Motor neuron (in vitro differentiated cells): Measurements from ENCODE around the gene CCDC28A. TPM values are rescaled to one million over a fixed set of nuclear protein-coding genes. Genes with fewer than 3 reads are reported as not detected.

ENCODE experiments used
- ATAC-seq, 8 experiments: fragments of 200-7000 bp; cut with Tn5 transposase; replicated peaks in 6 of 8; 2 replicates each; pipeline ENCODE4 v1.8.0; 2021; ENCODE audit warnings: mild to moderate bottlenecking in 8 of 8, moderate library complexity in 8 of 8
- H3K27ac ChIP-seq, 2 donors: fragments of 250-450 bp; sonication (Bioruptor Pico); 2 replicates each; pipeline ENCODE4 v1.9.0; 2021; ENCODE audit warnings: antibody characterized with exemption in 2 of 2, mild to moderate bottlenecking in 2 of 2, moderate library complexity in 1 of 2
- H3K4me1 ChIP-seq, 2 donors: fragments of 250-450 bp; sonication (Bioruptor Pico); replicated peaks in 1 of 2; 2 replicates each; pipeline ENCODE4 v1.6.1; 2021; ENCODE audit warnings: antibody characterized with exemption in 2 of 2, mild to moderate bottlenecking in 2 of 2, moderate library complexity in 1 of 2
- H3K4me3 ChIP-seq, 5 donors: fragments of 250-450 bp; sonication (Bioruptor Pico); 2 replicates each; pipeline ENCODE4 v1.9.0; 2021; ENCODE audit warnings: antibody characterized with exemption in 5 of 5, mild to moderate bottlenecking in 5 of 5, moderate library complexity in 4 of 5
- WGBS, 10 experiments: fragments of 450-650 bp; shearing (Covaris generic); methylation state at CpG; one replicate each; pipeline ENCODE4 v1.0.0; 2022; 5-methylcytosine and 5-hydroxymethylcytosine counted together
- in situ Hi-C, 9 experiments: fragments of 400-800 bp; cut with MboI; loops; one replicate each; pipeline ENCODE4 v1.15.0; 2021; ENCODE audit warnings: low sequenced_read_pairs in 9 of 9, low pct_unique_long_range_greater_than_20kb in 2 of 9; ENCODE audit not compliant: unreplicated experiment in 9 of 9
- total RNA-seq, 8 experiments: library from RNA; unstranded; fragments of 300-600 nt; gene quantifications; 2 replicates each; pipeline versions ENCODE4 v1.2.3 to v1.2.4, GENCODE V29; 2022

The CCDC28A gene
- total RNA-seq, 8 experiments from 2014 or later = 5.0 to 18.3 (median 9.6) TPM

DNA sequence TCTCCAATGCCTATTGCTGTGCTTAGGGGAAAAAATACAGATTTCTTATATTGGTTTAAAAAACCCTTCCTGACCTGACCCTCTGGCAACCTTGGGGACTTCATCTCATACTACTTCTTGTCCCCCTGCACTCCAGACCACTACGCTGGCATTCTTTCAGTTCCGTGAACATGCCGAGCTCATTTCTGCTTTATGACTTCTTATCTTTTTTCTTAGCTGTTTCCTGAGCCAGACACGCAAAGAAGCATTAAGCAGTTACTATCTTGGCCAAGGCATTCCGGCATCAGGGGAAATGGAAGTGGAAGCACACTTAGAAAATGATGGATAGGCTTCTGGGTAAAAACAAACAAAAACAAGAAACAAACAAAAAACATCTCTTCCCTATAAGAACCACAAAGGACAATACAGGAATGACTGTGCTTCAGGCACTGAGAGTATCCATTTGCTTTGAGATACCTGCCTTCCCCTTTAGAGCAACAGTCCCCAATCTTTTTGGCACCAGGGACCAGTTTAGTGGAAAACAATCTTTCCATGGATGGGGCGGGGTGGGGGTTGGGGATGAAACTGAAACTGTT, 4.4 kb upstream of the CCDC28A start:
- no peak overlapping the region for H3K27ac ChIP-seq
- H3K4me3 ChIP-seq = no peak overlapping the region
- ATAC-seq = no peak
- peaks cover 0 to 1% of the 10 kb centered on the region in 2 donors for H3K4me1 ChIP-seq
- in situ Hi-C loops = loop anchor here (10.0 to 25.0 kb wide), 5 partner anchors 174 to 657 kb away; partner anchors contain the start of genes PERP (in 7 of the 9) and HEBP2 (in 2 of the 9)
- 62 to 100% (median 79%) methylated on average over 1 to 6 of the region's 6 CpGs; no CpG with 5 or more reads in 1 of the 10 experiments for WGBS, 10 experiments

DNA sequence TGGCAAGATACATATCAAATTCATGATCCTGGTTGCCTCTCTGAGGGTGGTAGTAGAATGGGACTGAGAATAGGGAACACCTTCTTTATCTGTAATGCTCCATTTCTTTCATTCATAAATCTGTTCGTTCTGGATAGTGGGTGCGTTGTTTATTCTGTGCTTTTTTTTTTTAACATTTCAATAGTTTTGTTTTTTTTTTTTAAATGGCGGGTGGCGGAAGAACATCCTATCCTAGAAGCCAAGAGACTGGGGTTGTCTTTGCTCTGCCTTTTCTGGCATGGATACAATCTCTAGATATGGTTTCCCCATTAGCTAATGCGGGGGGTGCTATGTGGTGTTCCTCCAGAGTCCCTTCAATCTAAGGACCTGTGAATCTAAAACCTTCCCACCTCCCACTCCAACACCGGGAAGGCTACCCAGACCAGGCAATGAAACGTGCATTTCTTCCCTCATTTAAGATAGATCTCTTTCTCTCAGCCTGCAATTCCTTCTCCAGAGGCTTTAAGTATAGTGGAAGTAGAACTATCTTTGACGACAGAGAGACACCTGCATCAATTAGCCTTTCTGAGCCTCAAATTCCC, 883 bp upstream of the CCDC28A start:
- in situ Hi-C loops = loop anchor here (25.0 kb wide), 4 partner anchors 185 to 660 kb away; partner anchors contain the start of genes PERP (in 7 of the 9) and HEBP2 (in 2 of the 9)
- ATAC-seq = no peak
- WGBS, 10 experiments = 0 to 55% (median 20%) methylated on average over 3 to 8 of the region's 8 CpGs

DNA sequence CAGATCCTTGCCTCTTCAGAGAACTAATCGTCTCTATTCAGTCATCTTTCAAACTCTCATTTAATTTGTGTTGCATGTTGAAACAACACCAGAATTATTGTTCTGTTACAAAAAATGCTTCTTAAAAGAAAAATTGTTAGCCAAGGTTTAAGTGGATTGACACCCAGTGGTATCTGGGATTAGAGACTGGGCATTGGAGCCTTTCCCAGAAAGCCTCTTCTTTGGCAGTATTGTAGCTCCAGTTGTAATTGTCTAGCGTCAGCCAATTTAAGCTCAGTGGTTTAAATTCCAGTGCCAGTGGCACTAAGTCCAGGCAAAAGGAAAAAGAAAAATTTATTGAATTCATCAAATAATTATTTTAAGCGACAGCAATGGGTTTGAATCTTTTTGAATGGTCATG, 801 bp downstream of the CCDC28A start:
- Histone ChIP-seq H3K4me1 (peaks cover 3 to 6% of the 10 kb centered on the region in 2 donors), H3K27ac (no peak overlapping the region), H3K4me3 (peak overlapping the region; percentile 54 to 99 (median 85))
- in situ Hi-C loops = loop anchor here (25.0 kb wide), 4 partner anchors 187 to 662 kb away; partner anchors contain the start of genes PERP (in 7 of the 9) and HEBP2 (in 2 of the 9)
- 0 to 83% (median 35%) methylated on average over 1 to 3 of the region's 3 CpGs for WGBS, 10 experiments
- ATAC-seq = no peak

More for the DNA sequence above, 883 bp upstream of the CCDC28A start:
- Histone ChIP-seq H3K27ac (no peak overlapping the region), H3K4me3 (peak overlapping the region; percentile 54 to 99 (median 85)), H3K4me1 (peaks cover 3 to 6% of the 10 kb centered on the region in 2 donors)

DNA sequence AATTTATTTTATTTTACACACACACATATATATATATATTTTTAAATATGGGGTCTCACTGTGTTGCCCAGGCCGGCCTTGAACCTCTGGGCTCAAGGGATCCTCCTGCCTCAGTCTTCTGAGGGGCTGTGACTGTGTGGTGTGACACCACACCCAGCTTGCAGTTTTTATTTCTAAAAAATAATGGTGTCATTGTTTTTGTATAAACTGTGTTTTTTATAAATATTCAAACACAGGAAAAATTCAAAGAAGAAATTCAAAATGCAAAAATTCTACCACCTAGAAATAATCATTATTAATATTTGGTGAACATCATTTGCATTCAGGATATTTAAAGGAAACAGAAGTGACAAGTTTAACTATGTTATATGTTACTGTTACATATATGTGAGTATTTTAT, 3.1 kb downstream of the CCDC28A start:
- Histone ChIP-seq H3K4me1 (peaks cover 3 to 6% of the 10 kb centered on the region in 2 donors), H3K4me3 (no peak overlapping the region), H3K27ac (no peak overlapping the region)
- WGBS, 10 experiments = 56 to 100% (median 90%) methylated on average over 1 of the region's 1 CpG; no CpG with 5 or more reads in 3 of the 10 experiments
- in situ Hi-C loops = no loop called here
- ATAC-seq = no peak

DNA sequence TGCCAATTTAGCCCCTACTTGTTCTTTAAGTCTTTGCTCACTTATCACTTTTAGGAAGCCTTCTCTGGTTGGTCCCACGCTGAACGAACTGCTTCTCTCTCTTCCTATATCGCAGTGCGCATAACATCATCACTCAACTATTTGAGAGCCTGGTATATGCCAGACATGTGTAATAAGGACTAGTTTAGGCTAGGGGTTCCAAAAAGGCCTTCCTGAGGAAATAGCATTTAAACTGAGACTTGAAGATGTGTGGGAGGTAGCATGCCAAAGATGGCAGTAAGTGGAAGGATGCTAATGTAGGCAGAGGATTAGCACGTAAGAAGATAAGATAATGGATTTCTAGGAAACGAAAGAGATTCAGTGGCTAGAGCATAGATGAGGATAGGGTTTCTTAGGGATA, 4.8 kb downstream of the CCDC28A start:
- no peak overlapping the region for H3K4me3 ChIP-seq
- H3K27ac ChIP-seq = no peak overlapping the region
- ATAC-seq = no peak
- H3K4me1 ChIP-seq = peaks cover 3 to 6% of the 10 kb centered on the region in 2 donors
- 91 to 100% (median 96%) methylated on average over 1 to 6 of the region's 6 CpGs; no CpG with 5 or more reads in 4 of the 10 experiments for WGBS, 10 experiments
- in situ Hi-C loops = no loop called here

DNA sequence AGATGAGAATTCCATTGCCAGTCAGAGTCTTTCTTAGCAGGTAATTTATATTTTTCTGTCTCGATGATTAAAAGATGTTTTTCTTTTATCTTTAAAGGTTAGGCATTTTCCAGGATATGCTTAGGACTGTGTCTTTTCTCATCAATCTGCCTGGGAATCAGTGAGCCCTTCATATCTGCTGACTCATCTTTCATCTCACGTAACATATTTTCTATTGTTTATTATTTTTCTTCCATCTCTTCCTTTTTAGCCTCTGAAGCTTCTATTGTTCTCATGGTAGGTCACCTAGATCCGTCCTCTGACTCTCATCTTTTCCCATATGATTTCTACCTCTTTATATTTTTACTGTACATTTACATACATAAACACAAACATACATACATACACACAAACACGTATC, 8.7 kb downstream of the CCDC28A start:
- ATAC-seq = no peak
- Histone ChIP-seq H3K27ac (no peak overlapping the region), H3K4me1 (no peaks in the 10 kb centered on the region), H3K4me3 (no peak overlapping the region)
- in situ Hi-C loops = no loop called here
- 81 to 100% (median 93%) methylated on average over 2 to 4 of the region's 4 CpGs for WGBS, 10 experiments

DNA sequence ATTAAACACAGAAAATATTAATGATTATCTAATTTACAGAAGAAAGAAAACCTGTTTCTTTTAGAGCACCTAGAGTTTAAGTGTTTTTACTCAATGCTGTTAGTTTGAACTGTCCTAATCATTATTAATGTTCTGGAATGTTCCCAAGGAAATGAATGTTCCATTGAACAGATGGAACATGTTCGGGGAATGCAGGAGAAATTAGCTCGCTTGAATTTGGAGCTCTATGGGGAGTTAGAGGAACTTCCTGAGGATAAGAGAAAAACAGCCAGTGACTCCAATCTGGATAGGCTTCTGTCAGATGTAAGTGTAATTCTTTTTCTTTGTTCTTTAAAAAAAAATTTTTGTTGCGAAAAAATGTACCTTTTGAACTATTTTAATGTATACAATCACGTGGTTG, 11.5 kb downstream of the CCDC28A start:
- H3K27ac ChIP-seq = no peak overlapping the region
- in situ Hi-C loops = no loop called here

DNA sequence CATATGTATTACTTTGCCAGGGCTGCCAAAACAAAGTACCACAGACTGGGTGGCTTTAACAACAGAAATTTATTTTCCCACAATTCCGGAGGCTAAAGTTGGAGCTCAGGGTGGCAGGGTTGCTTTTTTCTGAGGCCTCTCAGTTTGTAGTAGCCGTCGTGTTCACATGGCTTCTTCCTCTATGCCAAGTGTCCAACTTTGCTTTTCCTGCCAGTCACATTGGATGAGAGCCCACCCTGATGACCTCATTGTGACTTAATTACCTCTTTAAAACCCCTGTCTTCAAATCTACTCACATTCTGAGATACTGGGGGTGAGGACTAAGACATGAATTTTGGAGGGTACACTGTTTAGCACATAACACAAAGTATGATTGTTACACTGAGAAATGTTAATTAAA, 12.4 kb downstream of the CCDC28A start:
- no peaks in the 10 kb centered on the region for H3K4me1 ChIP-seq
- H3K27ac ChIP-seq = no peak overlapping the region
- in situ Hi-C loops = no loop called here
- ATAC-seq = no peak
- 77 to 97% (median 84%) methylated on average over 1 to 3 of the region's 3 CpGs; no CpG with 5 or more reads in 4 of the 10 experiments for WGBS, 10 experiments
- no peak overlapping the region for H3K4me3 ChIP-seq

More for the DNA sequence above, 11.5 kb downstream of the CCDC28A start:
- Histone ChIP-seq H3K4me1 (no peaks in the 10 kb centered on the region), H3K4me3 (no peak overlapping the region)
- peak in 1 of 8 experiments; percentile 8 for ATAC-seq
- 58 to 97% (median 81%) methylated on average over 1 to 4 of the region's 4 CpGs for WGBS, 10 experiments

DNA sequence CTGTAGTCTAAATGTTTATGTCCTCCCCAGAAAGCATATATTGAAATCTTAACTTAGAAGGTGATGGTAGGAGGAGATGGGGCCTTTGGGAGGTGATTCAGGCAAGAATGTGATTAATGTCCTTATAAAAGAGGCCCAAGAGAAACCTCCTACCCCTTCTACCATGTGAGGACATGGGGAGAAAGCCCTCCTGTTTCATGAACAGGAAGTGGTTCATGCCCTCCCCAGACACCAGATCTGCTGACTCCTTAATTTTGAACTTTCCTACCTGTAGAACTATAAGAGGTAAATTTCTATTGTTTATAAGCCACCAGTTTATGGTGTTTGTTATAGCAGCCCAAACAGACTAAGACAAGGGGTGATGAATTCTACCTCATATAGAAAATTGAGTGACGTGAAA, 13.6 kb downstream of the CCDC28A start:
- no peak overlapping the region for H3K27ac ChIP-seq
- H3K4me1 ChIP-seq = no peaks in the 10 kb centered on the region
- no peak for ATAC-seq
- in situ Hi-C loops = no loop called here
- WGBS, 10 experiments = 60 to 100% (median 100%) methylated on average over 1 of the region's 1 CpG; no CpG with 5 or more reads in 2 of the 10 experiments
- no peak overlapping the region for H3K4me3 ChIP-seq

DNA sequence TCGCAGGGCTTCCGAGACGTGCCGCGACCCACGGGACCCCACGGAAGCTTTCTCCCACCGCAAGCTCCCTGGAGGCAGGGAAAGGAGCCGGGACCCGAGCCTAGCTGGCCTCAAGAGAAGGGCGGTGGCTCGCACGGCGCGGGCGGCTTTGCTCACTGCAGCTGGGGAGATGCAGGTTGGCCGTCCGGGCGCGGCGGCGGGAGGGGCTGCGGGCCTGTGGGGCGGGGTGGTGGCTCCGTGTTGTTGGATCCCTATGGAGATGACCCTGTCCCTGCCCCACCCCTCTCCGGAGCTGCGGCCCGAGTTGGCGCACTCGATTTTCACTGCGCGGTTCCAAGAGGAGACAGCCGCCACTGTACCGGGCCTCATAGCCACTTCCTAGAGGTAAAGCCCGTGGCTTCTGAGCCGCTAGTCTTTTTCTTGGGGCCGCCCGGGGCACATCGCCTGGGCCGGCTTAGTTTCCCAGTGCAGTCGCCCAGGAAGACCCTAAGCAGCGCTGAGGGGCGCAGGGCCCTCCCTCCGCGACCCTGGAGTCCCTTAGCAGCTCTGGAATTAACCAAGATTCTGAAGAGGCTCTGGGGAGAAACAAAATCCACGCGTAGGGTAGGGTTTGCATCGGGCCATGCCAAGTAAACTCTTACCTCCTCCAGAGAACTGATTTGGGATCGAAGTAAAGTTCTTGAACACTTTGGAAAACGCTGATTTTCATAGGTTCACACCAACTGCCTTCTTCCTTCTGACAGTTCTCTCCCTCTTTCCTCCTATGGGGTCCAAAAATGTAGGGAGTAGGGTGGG, 22.4 kb downstream of the CCDC28A start, which contains the start of gene ECT2L:
TSS of gene ECT2L (plus strand) at position 279 of the 795 bp plus-strand sequence. CDS start 17,188 bp downstream, outside the sequence.
- H3K4me3 ChIP-seq = peak within 1 kb of the TSS in 1 of 5 donors; percentile 0
- no peak within 1 kb of the TSS for H3K27ac ChIP-seq
- peaks cover 8 to 13% of the 10 kb centered on the region in 2 donors for H3K4me1 ChIP-seq
- in situ Hi-C loops = no loop called here
- ATAC-seq = peak in 7 of 8 experiments; percentile 19 to 100 (median 85)
- WGBS, 10 experiments = 15 to 55% (median 26%) methylated on average over 1 to 13 of the region's 50 CpGs; no CpG with 5 or more reads in 4 of the 10 experiments

DNA sequence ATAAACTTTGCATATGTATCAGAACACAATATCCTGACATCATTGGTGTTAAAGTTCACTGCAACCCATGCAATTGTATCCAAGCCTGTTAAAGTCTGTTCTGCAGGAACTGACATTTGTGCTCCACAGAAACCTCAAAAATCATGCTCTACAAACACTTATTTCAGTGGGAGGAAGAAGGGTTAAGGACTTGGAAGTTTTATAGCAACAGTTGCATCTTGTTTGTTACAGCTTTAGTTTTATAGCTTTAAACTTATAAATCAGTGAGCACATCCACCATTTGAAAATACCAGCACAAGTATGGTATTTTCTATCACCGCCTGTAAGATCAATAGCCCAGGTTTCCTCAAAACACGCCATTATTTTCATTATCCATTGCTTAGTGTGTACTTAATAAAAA, 23.2 kb downstream of the CCDC28A start:
- H3K4me1 ChIP-seq = peaks cover 8 to 13% of the 10 kb centered on the region in 2 donors

DNA sequence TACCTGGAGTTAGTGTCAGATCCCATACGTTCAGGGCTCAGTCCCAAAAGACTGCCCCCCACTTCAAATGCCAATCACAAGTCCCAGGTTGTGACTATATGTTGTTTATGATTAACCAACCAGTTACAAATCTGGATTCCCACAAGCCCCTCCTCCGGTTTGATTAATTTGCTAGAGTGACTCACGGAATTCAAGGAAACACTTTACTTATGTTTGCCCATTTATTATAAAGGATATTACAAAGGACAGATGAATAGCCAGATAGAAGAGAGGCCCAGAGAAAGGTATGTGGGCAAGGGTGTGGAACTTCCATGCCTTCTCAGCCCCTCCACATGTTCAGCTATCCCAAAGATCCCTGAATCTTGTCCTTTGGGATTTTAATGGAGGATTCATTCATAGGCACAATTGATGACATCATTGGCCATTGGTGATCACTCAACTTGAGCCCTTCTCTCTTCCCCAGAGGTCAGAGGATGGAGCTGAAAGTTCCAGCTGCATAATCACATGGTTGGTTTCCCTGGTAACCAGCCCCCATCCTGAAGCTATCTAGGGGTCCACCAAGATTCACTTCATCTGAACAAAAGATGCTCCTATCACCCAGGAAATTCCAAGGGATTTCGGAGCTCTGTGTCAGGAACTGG, 24.4 kb downstream of the CCDC28A start:
- in situ Hi-C loops = no loop called here
- Histone ChIP-seq H3K27ac (no peak overlapping the region), H3K4me3 (no peak overlapping the region), H3K4me1 (peaks cover 8 to 13% of the 10 kb centered on the region in 2 donors)
- WGBS, 10 experiments = 20 to 100% (median 55%) methylated on average over 1 to 4 of the region's 4 CpGs
- peak in 5 of 8 experiments; percentile 25 to 57 (median 29) for ATAC-seq

More for the DNA sequence above, 23.2 kb downstream of the CCDC28A start:
- Histone ChIP-seq H3K27ac (no peak overlapping the region), H3K4me3 (no peak overlapping the region)
- no peak for ATAC-seq
- 50 to 100% (median 81%) methylated on average over 1 to 2 of the region's 2 CpGs; no CpG with 5 or more reads in 1 of the 10 experiments for WGBS, 10 experiments
- in situ Hi-C loops = no loop called here
